Neutrophil (primary cell): Measurements from ENCODE around the gene MEIS2.

Source experiments
- H3K27ac ChIP-seq: fragments of 200-600 bp; sonication (generic); 2 replicates; pipeline ENCODE4 v1.5.1; 2016; ENCODE audit warnings: mild to moderate bottlenecking, moderate library complexity
- H3K27me3 ChIP-seq: fragments of 200-600 bp; sonication (generic); 2 replicates; pipeline ENCODE4 v1.6.0; 2016; ENCODE audit warnings: mild to moderate bottlenecking
- H3K36me3 ChIP-seq: fragments of 200-600 bp; sonication (generic); 2 replicates; pipeline ENCODE4 v1.5.1; 2017
- H3K4me1 ChIP-seq, 2 experiments: fragments of 200-600 bp in 1 of 2; sonication (generic) in 1 of 2; 1 replicate in 1 of 2; 2 replicates in 1 of 2; pipeline versions ENCODE4 v1.5.1 to v1.6.1; 2013 to 2016; ENCODE audit warnings: low read depth in 1 of 2, low read length in 1 of 2, mild to moderate bottlenecking in 1 of 2, moderate library complexity in 1 of 2; ENCODE audit not compliant: control insufficient read depth in 1 of 2, insufficient read depth in 1 of 2
- H3K4me3 ChIP-seq, 2 experiments: fragments of 200-600 bp in 1 of 2; sonication (generic) in 1 of 2; 1 replicate in 1 of 2; 2 replicates in 1 of 2; pipeline ENCODE4 v1.5.1; 2013 to 2016; ENCODE audit warnings: low read depth in 1 of 2, low read length in 1 of 2, mild to moderate bottlenecking in 1 of 2, moderate library complexity in 1 of 2
- H3K9me3 ChIP-seq: fragments of 200-600 bp; sonication (generic); 2 replicates; pipeline ENCODE4 v1.5.1; 2016
- TF ChIP-seq, protein P1 (sequence below): fragments of 200-600 bp; sonication (generic); IDR thresholded peaks from 2 replicates; pipeline ENCODE4 v1.5.1; 2016; ENCODE audit warnings: antibody characterized with exemption

Gene MEIS2

DNA sequence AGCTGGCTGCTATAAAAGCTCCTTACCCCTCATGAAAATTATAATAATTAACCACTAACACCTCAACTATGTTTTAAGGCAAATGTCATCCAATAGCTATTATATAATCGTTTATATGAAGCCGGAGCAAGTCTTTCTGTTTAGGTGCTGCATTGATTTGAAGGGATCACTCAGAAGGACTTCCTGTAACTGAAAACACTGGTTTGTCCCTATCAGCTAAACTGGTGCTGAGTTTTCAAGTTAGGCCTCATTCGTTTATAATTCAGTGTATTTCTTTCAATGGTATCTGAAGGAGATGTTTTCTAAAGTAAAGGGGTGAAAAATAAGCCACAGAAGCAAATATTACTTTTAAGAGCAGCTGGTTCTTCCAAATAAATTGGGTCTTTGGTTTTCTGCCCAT lies 14.2 kb downstream of the MEIS2 start:
- TF ChIP-seq, protein P1, sequence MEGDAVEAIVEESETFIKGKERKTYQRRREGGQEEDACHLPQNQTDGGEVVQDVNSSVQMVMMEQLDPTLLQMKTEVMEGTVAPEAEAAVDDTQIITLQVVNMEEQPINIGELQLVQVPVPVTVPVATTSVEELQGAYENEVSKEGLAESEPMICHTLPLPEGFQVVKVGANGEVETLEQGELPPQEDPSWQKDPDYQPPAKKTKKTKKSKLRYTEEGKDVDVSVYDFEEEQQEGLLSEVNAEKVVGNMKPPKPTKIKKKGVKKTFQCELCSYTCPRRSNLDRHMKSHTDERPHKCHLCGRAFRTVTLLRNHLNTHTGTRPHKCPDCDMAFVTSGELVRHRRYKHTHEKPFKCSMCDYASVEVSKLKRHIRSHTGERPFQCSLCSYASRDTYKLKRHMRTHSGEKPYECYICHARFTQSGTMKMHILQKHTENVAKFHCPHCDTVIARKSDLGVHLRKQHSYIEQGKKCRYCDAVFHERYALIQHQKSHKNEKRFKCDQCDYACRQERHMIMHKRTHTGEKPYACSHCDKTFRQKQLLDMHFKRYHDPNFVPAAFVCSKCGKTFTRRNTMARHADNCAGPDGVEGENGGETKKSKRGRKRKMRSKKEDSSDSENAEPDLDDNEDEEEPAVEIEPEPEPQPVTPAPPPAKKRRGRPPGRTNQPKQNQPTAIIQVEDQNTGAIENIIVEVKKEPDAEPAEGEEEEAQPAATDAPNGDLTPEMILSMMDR, result no peak
- Histone ChIP-seq H3K4me3 (no peak overlapping the region), H3K4me1 (no peaks in the 10 kb centered on the region), H3K27me3 (peaks cover 42% of the 10 kb centered on the region), H3K27ac (no peak overlapping the region), H3K9me3 (no peaks in the 10 kb centered on the region), H3K36me3 (no peaks in the 10 kb centered on the region)

DNA sequence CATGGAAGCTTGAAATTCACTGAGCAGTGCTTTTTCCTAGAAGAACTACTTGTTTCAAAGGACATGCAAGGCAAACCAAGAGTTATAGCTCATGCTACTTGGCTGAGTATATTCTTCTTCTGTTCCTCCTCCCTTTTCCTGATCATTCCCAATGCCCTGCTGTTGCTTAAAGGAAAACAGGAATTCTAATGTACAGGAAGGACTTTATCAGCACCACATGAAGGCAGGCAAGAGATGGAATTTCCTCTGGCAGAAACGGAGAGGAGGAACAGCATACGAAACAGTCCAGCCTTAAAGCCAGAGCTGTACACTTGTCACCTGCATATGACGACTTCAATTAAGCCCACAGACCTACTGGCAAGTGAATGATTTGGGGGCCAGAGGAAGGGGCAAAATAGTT lies 15.7 kb downstream of the MEIS2 start:
- no peaks in the 10 kb centered on the region for H3K4me1 ChIP-seq
- H3K27ac ChIP-seq, result no peak overlapping the region
- no peaks in the 10 kb centered on the region for H3K36me3 ChIP-seq
- TF ChIP-seq, protein P1, result no peak
- peaks cover 36% of the 10 kb centered on the region for H3K27me3 ChIP-seq
- no peak overlapping the region for H3K4me3 ChIP-seq
- H3K9me3 ChIP-seq, result no peaks in the 10 kb centered on the region

DNA sequence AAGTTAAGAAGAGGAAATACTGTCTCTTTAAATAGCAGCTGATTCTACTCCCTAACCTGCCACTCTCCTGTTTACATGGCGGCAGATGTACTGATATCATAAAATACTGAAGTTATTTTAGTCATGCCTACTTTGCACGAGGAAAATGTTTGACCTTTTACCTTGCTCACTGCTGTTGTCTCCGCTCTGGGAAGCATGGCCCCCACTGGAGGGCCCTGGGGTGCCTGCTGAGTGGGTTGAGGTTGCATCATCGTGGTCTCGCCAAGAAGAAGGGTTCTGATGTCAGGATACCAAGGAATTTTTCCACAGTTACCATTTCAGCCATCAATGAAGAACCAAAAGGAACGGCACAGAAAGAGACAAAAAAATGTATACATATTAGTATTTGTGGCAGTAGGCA lies 16.7 kb downstream of the MEIS2 start:
- Histone ChIP-seq H3K4me3 (no peak overlapping the region), H3K9me3 (no peaks in the 10 kb centered on the region), H3K27me3 (peaks cover 26% of the 10 kb centered on the region), H3K36me3 (no peaks in the 10 kb centered on the region), H3K27ac (no peak overlapping the region), H3K4me1 (no peaks in the 10 kb centered on the region)
- TF ChIP-seq, protein P1, result no peak

DNA sequence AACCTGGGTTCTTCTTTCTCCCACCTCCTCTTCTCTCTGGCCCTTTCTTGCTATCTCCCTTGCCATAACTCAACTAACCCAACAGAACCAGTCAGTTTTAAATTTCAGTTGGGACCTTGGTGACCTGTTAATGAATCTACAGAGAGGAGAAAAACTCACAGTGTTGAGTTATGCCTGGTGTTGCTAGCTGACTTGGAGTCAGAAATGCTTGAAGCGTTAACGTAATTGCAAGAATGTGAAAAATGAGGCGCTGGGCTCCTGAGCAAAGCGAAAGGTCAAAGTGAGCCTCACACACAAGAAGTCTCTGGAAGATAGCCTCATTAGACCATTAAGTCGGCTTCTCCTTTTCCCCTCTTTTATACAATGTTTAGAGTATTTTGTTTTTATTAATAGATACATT lies 18.4 kb downstream of the MEIS2 start:
- H3K4me1 ChIP-seq, result no peaks in the 10 kb centered on the region
- no peak overlapping the region for H3K27ac ChIP-seq
- H3K36me3 ChIP-seq, result no peaks in the 10 kb centered on the region
- TF ChIP-seq, protein P1, result no peak
- H3K27me3 ChIP-seq, result peaks cover 17% of the 10 kb centered on the region
- H3K4me3 ChIP-seq, result no peak overlapping the region
- H3K9me3 ChIP-seq, result no peaks in the 10 kb centered on the region

DNA sequence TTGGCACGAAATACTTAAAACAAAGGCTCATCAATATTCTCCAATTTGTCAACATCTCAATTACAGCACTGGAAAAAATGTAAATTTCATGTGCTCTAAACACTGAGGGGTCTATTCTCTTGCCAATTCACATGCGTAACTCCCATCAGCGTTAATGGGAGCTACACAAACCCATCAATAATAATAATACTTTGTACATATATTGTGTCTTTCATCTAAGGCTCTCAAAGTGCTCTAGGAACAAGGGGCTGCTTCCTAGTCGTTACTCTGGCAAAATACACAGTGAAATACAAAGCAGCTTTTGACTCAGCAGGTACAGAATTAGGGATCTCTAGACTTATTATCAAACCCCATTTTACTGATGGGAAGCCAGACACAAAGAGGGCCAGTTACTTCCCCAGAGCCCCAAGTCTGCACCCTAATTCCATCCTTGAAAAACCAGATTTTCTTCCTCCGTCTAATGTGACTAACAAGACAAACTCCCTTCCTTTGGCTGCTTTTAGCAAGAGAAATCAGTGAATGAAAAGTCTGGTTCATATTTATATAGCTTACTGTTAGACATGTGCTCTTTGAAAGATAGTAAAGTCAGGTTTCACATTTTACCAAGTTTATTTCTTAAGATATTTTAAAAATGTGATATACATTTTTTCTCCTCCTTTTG lies 20.0 kb downstream of the MEIS2 start:
- no peak overlapping the region for H3K27ac ChIP-seq
- H3K9me3 ChIP-seq, result no peaks in the 10 kb centered on the region
- no peaks in the 10 kb centered on the region for H3K4me1 ChIP-seq
- no peaks in the 10 kb centered on the region for H3K36me3 ChIP-seq
- H3K4me3 ChIP-seq, result no peak overlapping the region
- peaks cover 12% of the 10 kb centered on the region for H3K27me3 ChIP-seq
- TF ChIP-seq, protein P1, result no peak

DNA sequence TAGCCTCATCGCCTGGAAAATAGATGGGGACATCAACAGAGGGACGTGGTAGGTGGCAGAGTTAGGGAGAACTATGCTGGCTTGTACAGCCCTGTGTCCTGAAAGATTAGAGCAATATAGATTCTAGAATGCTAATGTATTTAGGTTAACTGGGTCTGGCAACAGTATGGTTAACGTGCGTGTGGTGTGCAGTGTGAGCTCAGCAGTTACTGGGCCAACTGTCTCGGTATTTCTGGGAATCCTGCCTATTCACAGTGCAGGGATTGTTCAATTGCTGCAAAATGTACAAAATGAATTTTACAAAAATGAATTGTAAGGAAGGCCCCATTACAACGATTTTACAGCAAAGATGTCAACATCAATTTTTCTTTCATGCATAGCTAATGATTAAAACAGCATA lies 20.6 kb downstream of the MEIS2 start:
- H3K27ac ChIP-seq, result no peak overlapping the region
- TF ChIP-seq, protein P1, result no peak
- no peaks in the 10 kb centered on the region for H3K36me3 ChIP-seq
- H3K4me1 ChIP-seq, result no peaks in the 10 kb centered on the region
- H3K4me3 ChIP-seq, result no peak overlapping the region
- no peaks in the 10 kb centered on the region for H3K9me3 ChIP-seq
- H3K27me3 ChIP-seq, result peaks cover 10% of the 10 kb centered on the region
